Adipocyte (in vitro differentiated cells): ENCODE data around the gene GPRIN1.
A peak's percentile ranks its signal among the peaks of the same experiment; 100 is the strongest.

ENCODE experiments used
- DNase-seq: peaks from one replicate; pipeline ENCODE4 v3.0.0-alpha.2; 2015; ENCODE audit warnings: low read depth
- H3K27me3 ChIP-seq: replicated peaks from 2 replicates; pipeline ENCODE4 v1.7.0; 2013; ENCODE audit warnings: mild to moderate bottlenecking, low read length, moderate library complexity; ENCODE audit not compliant: control insufficient read depth, insufficient read depth
- H3K36me3 ChIP-seq: 2 replicates; pipeline ENCODE4 v1.7.0; 2013; ENCODE audit warnings: low read length, mild to moderate bottlenecking, moderate library complexity; ENCODE audit not compliant: control insufficient read depth, insufficient read depth, severe bottlenecking
- H3K4me1 ChIP-seq: 2 replicates; pipeline ENCODE4 v1.7.0; 2013; ENCODE audit warnings: mild to moderate bottlenecking, low read length, moderate library complexity; ENCODE audit not compliant: control insufficient read depth, insufficient read depth
- H3K4me3 ChIP-seq: 2 replicates; pipeline ENCODE4 v1.7.0; 2013; ENCODE audit warnings: mild to moderate bottlenecking, low read length, moderate library complexity
- H3K9ac ChIP-seq: 2 replicates; pipeline ENCODE4 v1.7.0; 2013; ENCODE audit warnings: mild to moderate bottlenecking, low read length, moderate library complexity
- H3K9me3 ChIP-seq: 2 replicates; pipeline ENCODE4 v1.7.0; 2013; ENCODE audit warnings: mild to moderate bottlenecking, low read length, moderate library complexity; ENCODE audit not compliant: control insufficient read depth

GPRIN1 gene

GRCh38 chr5:176609724-176610434 lies at the start of gene GPRIN1:
GPRIN1 (minus strand) TSS chr5:176610156; CDS start chr5:176599834, 10,322 bp downstream.
- peak; percentile 86 for DNase-seq
- no peaks in the 10 kb centered on the region for H3K27me3 ChIP-seq
- H3K9ac ChIP-seq, result no peak within 1 kb of the TSS
- peak within 1 kb of the TSS; percentile 78 for H3K4me3 ChIP-seq
- no peaks in the 10 kb centered on the region for H3K36me3 ChIP-seq
- H3K9me3 ChIP-seq, result no peaks in the 10 kb centered on the region
- peaks cover 16% of the 10 kb centered on the region for H3K4me1 ChIP-seq

GRCh38 chr5:176659512-176659839 lies 49.5 kb upstream of the GPRIN1 start:
- DNase-seq, result no peak
- Histone ChIP-seq H3K36me3 (peaks cover 23% of the 10 kb centered on the region), H3K9ac (peak overlapping the region; percentile 60), H3K9me3 (no peaks in the 10 kb centered on the region), H3K27me3 (peaks cover 20% of the 10 kb centered on the region), H3K4me3 (peak overlapping the region; percentile 59), H3K4me1 (peaks cover 26% of the 10 kb centered on the region)

GRCh38 chr5:176658817-176659511 lies 49.0 kb upstream of the GPRIN1 start:
- Histone ChIP-seq H3K9me3 (no peaks in the 10 kb centered on the region), H3K4me1 (peaks cover 20% of the 10 kb centered on the region), H3K4me3 (peak overlapping the region; percentile 59), H3K36me3 (peaks cover 23% of the 10 kb centered on the region), H3K9ac (peak overlapping the region; percentile 60), H3K27me3 (peaks cover 15% of the 10 kb centered on the region)
- DNase-seq, result no peak

GRCh38 chr5:176658007-176658599 lies 48.1 kb upstream of the GPRIN1 start:
- Histone ChIP-seq H3K4me1 (peaks cover 18% of the 10 kb centered on the region), H3K36me3 (peaks cover 30% of the 10 kb centered on the region), H3K27me3 (peaks cover 9% of the 10 kb centered on the region), H3K4me3 (peak overlapping the region; percentile 59), H3K9me3 (no peaks in the 10 kb centered on the region), H3K9ac (peak overlapping the region; percentile 60)
- peak; percentile 72 for DNase-seq

GRCh38 chr5:176656467-176656990 lies 46.6 kb upstream of the GPRIN1 start:
- Histone ChIP-seq H3K27me3 (no peaks in the 10 kb centered on the region), H3K9ac (no peak overlapping the region), H3K36me3 (peaks cover 35% of the 10 kb centered on the region), H3K4me3 (no peak overlapping the region), H3K9me3 (no peaks in the 10 kb centered on the region), H3K4me1 (peaks cover 18% of the 10 kb centered on the region)
- no peak for DNase-seq

GRCh38 chr5:176654856-176655255 lies 44.9 kb upstream of the GPRIN1 start:
- Histone ChIP-seq H3K27me3 (no peaks in the 10 kb centered on the region), H3K9ac (no peak overlapping the region), H3K36me3 (peaks cover 35% of the 10 kb centered on the region), H3K4me3 (no peak overlapping the region), H3K4me1 (peaks cover 14% of the 10 kb centered on the region), H3K9me3 (no peaks in the 10 kb centered on the region)
- no peak for DNase-seq

GRCh38 chr5:176653401-176654385 lies 43.7 kb upstream of the GPRIN1 start:
- no peaks in the 10 kb centered on the region for H3K27me3 ChIP-seq
- no peak for DNase-seq
- H3K4me3 ChIP-seq, result no peak overlapping the region
- no peak overlapping the region for H3K9ac ChIP-seq
- H3K4me1 ChIP-seq, result peaks cover 9% of the 10 kb centered on the region
- H3K9me3 ChIP-seq, result no peaks in the 10 kb centered on the region
- H3K36me3 ChIP-seq, result peaks cover 35% of the 10 kb centered on the region

GRCh38 chr5:176652136-176652535 lies 42.2 kb upstream of the GPRIN1 start:
- Histone ChIP-seq H3K36me3 (peaks cover 30% of the 10 kb centered on the region), H3K9me3 (no peaks in the 10 kb centered on the region), H3K4me1 (peaks cover 12% of the 10 kb centered on the region), H3K9ac (no peak overlapping the region), H3K4me3 (no peak overlapping the region), H3K27me3 (no peaks in the 10 kb centered on the region)
- peak; percentile 14 for DNase-seq

- no peaks in the 10 kb centered on the region for H3K9me3 ChIP-seq
- peaks cover 24% of the 10 kb centered on the region for H3K36me3 ChIP-seq
- H3K27me3 ChIP-seq, result no peaks in the 10 kb centered on the region
- H3K4me3 ChIP-seq, result no peak overlapping the region
- no peak overlapping the region for H3K9ac ChIP-seq
- DNase-seq, result no peak
- peaks cover 15% of the 10 kb centered on the region for H3K4me1 ChIP-seq
Observed at GRCh38 chr5:176651472-176651980, 41.6 kb upstream of the GPRIN1 start.

- H3K4me3 ChIP-seq, result no peak overlapping the region
- no peak overlapping the region for H3K9ac ChIP-seq
- no peaks in the 10 kb centered on the region for H3K27me3 ChIP-seq
- H3K4me1 ChIP-seq, result peaks cover 16% of the 10 kb centered on the region
- no peaks in the 10 kb centered on the region for H3K9me3 ChIP-seq
- DNase-seq, result no peak
- H3K36me3 ChIP-seq, result peaks cover 19% of the 10 kb centered on the region
Observed at GRCh38 chr5:176650354-176650884, 40.5 kb upstream of the GPRIN1 start.
